B cell (primary cell): ENCODE results near the gene DNAJC1. TPM values are rescaled to one million over a fixed set of nuclear protein-coding genes. Genes with fewer than 3 reads are reported as not detected.

Source experiments
- ATAC-seq: fragments of 200-7000 bp; cut with Tn5 transposase; one replicate; pipeline ENCODE4 v1.10.0; 2021; ENCODE audit warnings: low read depth, mild to moderate bottlenecking, moderate number of reproducible peaks, moderate library complexity
- CTCF ChIA-PET: fragments of 350-600 bp; sonication (Branson Sonifier 250); formaldehyde crosslinking; loops from one replicate; lab custom pipeline; 2021; ENCODE audit warnings: antibody characterized with exemption, inconsistent platforms; lab: Charles Lee
- POLR2A ChIA-PET: fragments of 350-600 bp; sonication (Branson Sonifier 250); formaldehyde crosslinking; loops from one replicate; lab custom pipeline; 2021; ENCODE audit warnings: antibody characterized with exemption; lab: Charles Lee
- DNase-seq: peaks from one replicate; pipeline ENCODE4 v3.0.0; 2013
- H2AFZ ChIP-seq: 2 replicates; pipeline ENCODE4 v1.6.1; 2012; ENCODE audit warnings: mild to moderate bottlenecking, low read depth, low read length; ENCODE audit not compliant: insufficient read depth, poor library complexity, severe bottlenecking
- H3K27ac ChIP-seq, 2 donors: 1 replicate in 1 of 2; 2 replicates in 1 of 2; pipeline ENCODE4 v1.5.1; 2012 to 2013; ENCODE audit warnings: low read length in 2 of 2, mild to moderate bottlenecking in 2 of 2, moderate library complexity in 1 of 2
- H3K27me3 ChIP-seq, 4 experiments: fragments of 200-600 bp in 1 of 4; sonication (generic) in 1 of 4; replicated peaks in 1 of 4; 1 replicate in 2 of 4; 2 replicates in 2 of 4; pipeline versions ENCODE4 v1.6.1 to v1.7.0; 2013 to 2016; ENCODE audit warnings: low read length in 3 of 4, mild to moderate bottlenecking in 2 of 4, mixed read lengths in 1 of 4, moderate library complexity in 1 of 4; ENCODE audit not compliant: insufficient read depth in 4 of 4, control insufficient read depth in 3 of 4; ENCODE audit errors: control extremely low read depth in 1 of 4
- H3K36me3 ChIP-seq, 2 experiments: replicated peaks in 1 of 2; 1 replicate in 1 of 2; 2 replicates in 1 of 2; pipeline versions ENCODE4 v1.6.1 to v1.7.1; 2013; ENCODE audit warnings: low read length in 1 of 2; ENCODE audit not compliant: insufficient read depth in 2 of 2, control insufficient read depth in 1 of 2; ENCODE audit errors: control extremely low read depth in 1 of 2, extremely low read depth in 1 of 2
- H3K4me1 ChIP-seq, 2 donors: fragments of 200-600 bp in 1 of 2; sonication (generic) in 1 of 2; 1 replicate in 1 of 2; 2 replicates in 1 of 2; pipeline versions ENCODE4 v1.5.1 to v1.6.1; 2013 to 2017; ENCODE audit warnings: low read length in 2 of 2; ENCODE audit not compliant: control insufficient read depth in 2 of 2, insufficient read depth in 2 of 2
- H3K4me2 ChIP-seq: replicated peaks from 2 replicates; pipeline ENCODE3; 2012; ENCODE audit warnings: mild to moderate bottlenecking, low read depth, low read length; ENCODE audit not compliant: poor library complexity, severe bottlenecking
- H3K4me3 ChIP-seq, 5 experiments: fragments of 200-600 bp in 1 of 5; sonication (generic) in 1 of 5; 1 replicate in 3 of 5; 2 replicates in 2 of 5; pipeline versions ENCODE4 v1.5.1 to v1.7.0; 2011 to 2016; ENCODE audit warnings: low read length in 4 of 5, mild to moderate bottlenecking in 4 of 5, low read depth in 2 of 5, control low read depth in 1 of 5, moderate library complexity in 1 of 5; ENCODE audit not compliant: insufficient read depth in 1 of 5; ENCODE audit errors: control extremely low read depth in 1 of 5, extremely low read depth in 1 of 5
- H3K79me2 ChIP-seq: fragments of 200-600 bp; sonication (generic); one replicate; pipeline ENCODE4 v1.6.0; 2016; ENCODE audit warnings: low read length; ENCODE audit not compliant: control insufficient read depth, insufficient read depth
- H3K9ac ChIP-seq: fragments of 200-600 bp; sonication (generic); 2 replicates; pipeline ENCODE4 v1.6.1; 2017; ENCODE audit warnings: mild to moderate bottlenecking, low read length, moderate library complexity
- H3K9me3 ChIP-seq, 3 donors: one replicate each; pipeline versions ENCODE4 v1.6.1 to v1.7.1; 2013; ENCODE audit warnings: low read length in 2 of 3; ENCODE audit not compliant: control insufficient read depth in 2 of 3, insufficient read depth in 1 of 3; ENCODE audit errors: control extremely low read depth in 1 of 3
- H4K20me1 ChIP-seq: 2 replicates; pipeline ENCODE4 v1.6.0; 2012; ENCODE audit warnings: mild to moderate bottlenecking, low read length; ENCODE audit not compliant: insufficient read depth, control insufficient read depth, poor library complexity, severe bottlenecking
- H3K27ac Mint-ChIP-seq: one replicate; pipeline ENCODE4 v1.8.0; 2021; ENCODE audit warnings: mixed read lengths
- H3K27me3 Mint-ChIP-seq: one replicate; pipeline ENCODE4 v1.8.0; 2021; ENCODE audit warnings: mixed read lengths
- H3K4me1 Mint-ChIP-seq: one replicate; pipeline ENCODE4 v1.8.0; 2021; ENCODE audit warnings: mixed read lengths
- H3K4me3 Mint-ChIP-seq: one replicate; pipeline ENCODE4 v1.8.0; 2021; ENCODE audit warnings: mixed read lengths
- H3K9me3 Mint-ChIP-seq: one replicate; pipeline ENCODE4 v1.8.0; 2022; ENCODE audit warnings: mixed read lengths; ENCODE audit not compliant: insufficient read depth
- CTCF ChIP-seq: fragments of 200-600 bp; IDR thresholded peaks from one replicate; pipeline ENCODE4 v1.8.0; 2022; ENCODE audit warnings: antibody characterized with exemption, mild to moderate bottlenecking
- EZH2 ChIP-seq: IDR thresholded peaks from 2 replicates; pipeline ENCODE4 v1.6.1; 2012; ENCODE audit warnings: borderline replicate concordance, low read depth, mild to moderate bottlenecking, moderate library complexity, low read length; ENCODE audit not compliant: insufficient read depth, poor library complexity, severe bottlenecking
- WGBS: methylation state at CpG from one replicate; pipeline ENCODE4 v1.1.5; 2013; ENCODE audit warnings: missing lambda C conversion rate; ENCODE audit not compliant: insufficient coverage; 5-methylcytosine and 5-hydroxymethylcytosine counted together
- intact Hi-C: fragments of 100-400 bp; cut with micrococcal nuclease; formaldehyde crosslinking; loops from one replicate; pipeline ENCODE4 v1.10.0; 2022
- polyA plus RNA-seq: library from polyadenylated mRNA; depleted of rRNA; stranded (reverse); fragments of >200 nt; gene quantifications from 2 replicates; pipeline ENCODE4 v1.2.3, GENCODE V29; 2012
- total RNA-seq, 2 donors: library from RNA; stranded (reverse); fragments of 120-200 nt in 1 of 2; gene quantifications; 1 replicate in 1 of 2; 2 replicates in 1 of 2; pipeline versions ENCODE4 v1.2.3 to v1.2.4, GENCODE V29; 2013 to 2022

DNAJC1 gene
- total and polyA plus RNA-seq, 2 donors (not counting 1 experiment from before 2014, with no cell fraction given): 9.4 to 15.4 TPM

- TF ChIP-seq EZH2: no peak
- TF ChIP-seq CTCF: no peak
- no peak overlapping the region for H3K4me3 ChIP-seq
- ChIA-PET POLR2A (no interaction called here), CTCF (no interaction called here)
- peaks cover 0 to 1% of the 10 kb centered on the region in 2 experiments for H3K36me3 ChIP-seq
- H3K4me1 ChIP-seq: no peaks in the 10 kb centered on the region
- H3K9ac ChIP-seq: no peak overlapping the region
- ATAC-seq (no peak), DNase-seq (no peak)
- H3K9me3 ChIP-seq: no peaks in the 10 kb centered on the region
- no peaks in the 10 kb centered on the region for H3K79me2 ChIP-seq
- Mint-ChIP-seq H3K27me3 (no peaks in the 10 kb centered on the region), H3K27ac (no peak overlapping the region), H3K9me3 (no peaks in the 10 kb centered on the region), H3K4me1 (peaks cover 2% of the 10 kb centered on the region), H3K4me3 (no peak overlapping the region)
- no peaks in the 10 kb centered on the region for H3K27me3 ChIP-seq
- 83% methylated on average over 1 of the region's 3 CpGs for WGBS
- no peak overlapping the region for H3K4me2 ChIP-seq
- intact Hi-C loops: no loop called here
- no peak overlapping the region for H2AFZ ChIP-seq
- no peak overlapping the region for H3K27ac ChIP-seq
- no peaks in the 10 kb centered on the region for H4K20me1 ChIP-seq
Observed at GRCh38 chr10:21749788-21750187, 253.7 kb downstream of the DNAJC1 start.

GRCh38 chr10:21747809-21748208 is 255.7 kb downstream of the DNAJC1 start:
- H3K9me3 ChIP-seq: no peaks in the 10 kb centered on the region
- no peak for DNase-seq
- H3K4me3 ChIP-seq: no peak overlapping the region
- H3K36me3 ChIP-seq: peaks cover 2 to 16% of the 10 kb centered on the region in 2 experiments
- no peaks in the 10 kb centered on the region for H3K79me2 ChIP-seq
- no peak for ATAC-seq
- Mint-ChIP-seq H3K27me3 (no peaks in the 10 kb centered on the region), H3K9me3 (no peaks in the 10 kb centered on the region), H3K27ac (no peak overlapping the region), H3K4me3 (no peak overlapping the region), H3K4me1 (peaks cover 2% of the 10 kb centered on the region)
- H4K20me1 ChIP-seq: no peaks in the 10 kb centered on the region
- TF ChIP-seq CTCF (no peak), EZH2 (no peak)
- H3K9ac ChIP-seq: no peak overlapping the region
- H3K27me3 ChIP-seq: no peaks in the 10 kb centered on the region
- no CpG with 5 or more reads among the region's 4 CpGs for WGBS
- ChIA-PET CTCF (interaction anchor here (0.6 kb wide), 1 partner anchor 229 kb away, joined by 4 read pairs; no protein-coding TSS in a partner anchor), POLR2A (no interaction called here)
- H3K4me2 ChIP-seq: no peak overlapping the region
- no peak overlapping the region for H3K27ac ChIP-seq
- H2AFZ ChIP-seq: no peak overlapping the region
- intact Hi-C loops: no loop called here
- H3K4me1 ChIP-seq: no peaks in the 10 kb centered on the region
